HEK293 (cell line): ENCODE measurements around the gene SAFB.

Experiments
- ZFHX2 ChIP-seq: fragments of 450-650 bp; formaldehyde crosslinking; conservative IDR thresholded peaks from 2 replicates; pipeline ENCODE4 v1.5.1; 2016; ENCODE audit warnings: missing biosample characterization, missing genetic modification characterization
- ZNF112 ChIP-seq: fragments of 450-650 bp; formaldehyde crosslinking; IDR thresholded peaks from 2 replicates; pipeline ENCODE4 v1.5.0; 2017; ENCODE audit warnings: missing biosample characterization, missing genetic modification characterization
- ZNF350 ChIP-seq: fragments of 450-650 bp; formaldehyde crosslinking; IDR thresholded peaks from 2 replicates; pipeline ENCODE4 v1.5.0; 2017; ENCODE audit warnings: missing biosample characterization, mild to moderate bottlenecking, missing genetic modification characterization
- ZNF843 ChIP-seq: fragments of 450-650 bp; formaldehyde crosslinking; IDR thresholded peaks from 2 replicates; pipeline ENCODE4 v1.5.1; 2016; ENCODE audit warnings: missing biosample characterization, missing genetic modification characterization
- TF ChIP-seq, protein P1 (sequence below): fragments of 450-650 bp; formaldehyde crosslinking; IDR thresholded peaks from 2 replicates; pipeline ENCODE4 v1.5.1; 2016; ENCODE audit warnings: missing biosample characterization, missing genetic modification characterization

GRCh38 chr19:5705552-5705951 lies 82.7 kb downstream of the SAFB start:
- no peak for TF ChIP-seq ZNF112 (tag by site-specific recombination)
- no peak for TF ChIP-seq ZNF350 (tag by site-specific recombination)
- no peak for TF ChIP-seq ZNF843
- TF ChIP-seq, protein P1, sequence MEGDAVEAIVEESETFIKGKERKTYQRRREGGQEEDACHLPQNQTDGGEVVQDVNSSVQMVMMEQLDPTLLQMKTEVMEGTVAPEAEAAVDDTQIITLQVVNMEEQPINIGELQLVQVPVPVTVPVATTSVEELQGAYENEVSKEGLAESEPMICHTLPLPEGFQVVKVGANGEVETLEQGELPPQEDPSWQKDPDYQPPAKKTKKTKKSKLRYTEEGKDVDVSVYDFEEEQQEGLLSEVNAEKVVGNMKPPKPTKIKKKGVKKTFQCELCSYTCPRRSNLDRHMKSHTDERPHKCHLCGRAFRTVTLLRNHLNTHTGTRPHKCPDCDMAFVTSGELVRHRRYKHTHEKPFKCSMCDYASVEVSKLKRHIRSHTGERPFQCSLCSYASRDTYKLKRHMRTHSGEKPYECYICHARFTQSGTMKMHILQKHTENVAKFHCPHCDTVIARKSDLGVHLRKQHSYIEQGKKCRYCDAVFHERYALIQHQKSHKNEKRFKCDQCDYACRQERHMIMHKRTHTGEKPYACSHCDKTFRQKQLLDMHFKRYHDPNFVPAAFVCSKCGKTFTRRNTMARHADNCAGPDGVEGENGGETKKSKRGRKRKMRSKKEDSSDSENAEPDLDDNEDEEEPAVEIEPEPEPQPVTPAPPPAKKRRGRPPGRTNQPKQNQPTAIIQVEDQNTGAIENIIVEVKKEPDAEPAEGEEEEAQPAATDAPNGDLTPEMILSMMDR (tag by site-specific recombination): no peak
- TF ChIP-seq ZFHX2: no peak
